Motor neuron (in vitro differentiated cells): ENCODE measurements around the gene S1PR2. TPM values are rescaled to one million over a fixed set of nuclear protein-coding genes. Genes with fewer than 3 reads are reported as not detected.
A peak's percentile ranks its signal among the peaks of the same experiment; 100 is the strongest.

ENCODE experiments used
- ATAC-seq, 8 experiments: fragments of 200-7000 bp; cut with Tn5 transposase; replicated peaks in 6 of 8; 2 replicates each; pipeline ENCODE4 v1.8.0; 2021; ENCODE audit warnings: mild to moderate bottlenecking in 8 of 8, moderate library complexity in 8 of 8
- H3K27ac ChIP-seq, 2 donors: fragments of 250-450 bp; sonication (Bioruptor Pico); 2 replicates each; pipeline ENCODE4 v1.9.0; 2021; ENCODE audit warnings: antibody characterized with exemption in 2 of 2, mild to moderate bottlenecking in 2 of 2, moderate library complexity in 1 of 2
- H3K4me1 ChIP-seq, 2 donors: fragments of 250-450 bp; sonication (Bioruptor Pico); replicated peaks in 1 of 2; 2 replicates each; pipeline ENCODE4 v1.6.1; 2021; ENCODE audit warnings: antibody characterized with exemption in 2 of 2, mild to moderate bottlenecking in 2 of 2, moderate library complexity in 1 of 2
- H3K4me3 ChIP-seq, 5 donors: fragments of 250-450 bp; sonication (Bioruptor Pico); 2 replicates each; pipeline ENCODE4 v1.9.0; 2021; ENCODE audit warnings: antibody characterized with exemption in 5 of 5, mild to moderate bottlenecking in 5 of 5, moderate library complexity in 4 of 5
- WGBS, 10 experiments: fragments of 450-650 bp; shearing (Covaris generic); methylation state at CpG; one replicate each; pipeline ENCODE4 v1.0.0; 2022; 5-methylcytosine and 5-hydroxymethylcytosine counted together
- in situ Hi-C, 9 experiments: fragments of 400-800 bp; cut with MboI; loops; one replicate each; pipeline ENCODE4 v1.15.0; 2021; ENCODE audit warnings: low sequenced_read_pairs in 9 of 9, low pct_unique_long_range_greater_than_20kb in 2 of 9; ENCODE audit not compliant: unreplicated experiment in 9 of 9
- total RNA-seq, 8 experiments: library from RNA; unstranded; fragments of 300-600 nt; gene quantifications; 2 replicates each; pipeline versions ENCODE4 v1.2.3 to v1.2.4, GENCODE V29; 2022

Gene S1PR2
- total RNA-seq, 8 experiments from 2014 or later: 1.5 to 14.8 (median 10.1) TPM

DNA sequence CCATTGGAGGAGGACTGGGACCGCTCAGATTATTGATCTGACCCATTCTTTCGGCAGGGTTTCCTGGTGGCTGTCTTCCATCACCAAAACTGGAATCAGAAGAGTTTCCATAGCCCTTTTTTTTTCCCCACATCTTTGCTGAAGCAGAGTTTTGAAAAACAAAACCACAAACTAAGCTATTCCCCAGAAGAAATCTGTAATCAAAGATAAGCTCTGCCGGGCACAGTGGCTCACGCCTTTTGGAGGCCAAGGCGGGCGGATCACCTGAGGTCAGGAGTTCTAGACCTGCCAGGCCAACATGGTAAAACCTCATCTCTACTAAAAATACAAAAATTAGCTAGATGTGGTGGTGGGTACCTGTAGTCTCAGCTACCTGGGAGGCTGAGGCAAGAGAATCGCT is 35.6 kb upstream of the S1PR2 start:
- 58 to 100% (median 86%) methylated on average over 1 to 7 of the region's 7 CpGs; no CpG with 5 or more reads in 2 of the 10 experiments for WGBS, 10 experiments
- no peak for ATAC-seq
- in situ Hi-C loops: loop anchor here in 6 of 9 experiments (5.0 to 25.0 kb wide), 4 partner anchors 116 to 329 kb away; partner anchors contain the start of genes TYK2 (in 6 of the 6) and OLFM2 (in 1 of the 6)
- Histone ChIP-seq H3K4me3 (no peak overlapping the region), H3K4me1 (peaks cover 0 to 3% of the 10 kb centered on the region in 2 donors), H3K27ac (no peak overlapping the region)

GRCh38 chr19:10262771-10263170 is 31.6 kb upstream of the S1PR2 start:
- Histone ChIP-seq H3K4me1 (peaks cover 0 to 3% of the 10 kb centered on the region in 2 donors), H3K4me3 (no peak overlapping the region), H3K27ac (no peak overlapping the region)
- WGBS, 10 experiments: 58 to 100% (median 85%) methylated on average over 2 to 5 of the region's 7 CpGs; no CpG with 5 or more reads in 2 of the 10 experiments
- in situ Hi-C loops: loop anchor here in 5 of 9 experiments (10.0 to 25.0 kb wide), 3 partner anchors 122 to 325 kb away; partner anchors contain the start of genes TYK2 (in 5 of the 5) and OLFM2 (in 1 of the 5)
- ATAC-seq: peak in 1 of 8 experiments; percentile 9

GRCh38 chr19:10260141-10260584 is 29.0 kb upstream of the S1PR2 start:
- in situ Hi-C loops: loop anchor here in 5 of 9 experiments (10.0 to 25.0 kb wide), 3 partner anchors 125 to 323 kb away; partner anchors contain the start of genes TYK2 (in 5 of the 5) and OLFM2 (in 1 of the 5)
- no peak overlapping the region for H3K27ac ChIP-seq
- 71 to 95% (median 80%) methylated on average over 1 to 8 of the region's 8 CpGs; no CpG with 5 or more reads in 5 of the 10 experiments for WGBS, 10 experiments
- peaks cover 0 to 3% of the 10 kb centered on the region in 2 donors for H3K4me1 ChIP-seq
- no peak overlapping the region for H3K4me3 ChIP-seq
- no peak for ATAC-seq

DNA sequence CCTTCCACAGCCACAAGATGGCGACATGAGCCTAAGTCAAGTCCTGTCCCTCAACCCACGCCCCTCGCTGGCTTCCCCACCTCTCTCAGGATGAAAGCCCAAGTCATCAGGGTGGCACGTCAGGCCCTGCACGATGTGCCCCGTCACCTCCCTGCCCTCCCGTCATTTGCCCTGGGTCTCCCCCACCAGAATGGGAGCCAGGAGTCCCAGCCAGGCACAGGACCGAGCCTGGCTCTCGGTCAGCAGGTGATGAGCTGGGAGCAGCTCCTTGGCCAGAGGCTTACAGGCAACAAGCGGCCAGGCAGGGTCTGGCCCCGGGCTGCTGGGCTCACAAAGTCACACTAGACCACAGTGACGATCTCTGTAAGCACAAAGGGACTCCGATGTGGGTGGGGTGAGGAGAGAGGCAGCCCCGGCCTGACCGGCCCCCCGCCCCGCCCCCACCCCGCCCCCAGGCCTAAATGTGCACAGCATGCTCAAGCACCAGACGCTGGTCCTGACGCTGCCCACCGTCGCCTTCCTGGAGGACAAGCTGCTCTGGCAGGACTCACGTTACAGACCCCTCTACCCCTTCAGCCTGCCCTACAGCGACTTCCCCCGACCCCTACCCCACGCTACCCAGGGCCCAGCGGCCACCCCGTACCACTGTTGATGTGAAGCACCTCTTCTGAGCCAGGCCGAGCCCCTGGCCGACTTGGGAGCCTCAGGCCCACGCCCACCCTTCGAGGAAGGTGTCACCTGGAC is 28.2 kb upstream of the S1PR2 start:
- no peak overlapping the region for H3K4me3 ChIP-seq
- WGBS, 10 experiments: 0 to 60% (median 30%) methylated on average over 1 to 4 of the region's 32 CpGs; no CpG with 5 or more reads in 4 of the 10 experiments
- in situ Hi-C loops: loop anchor here in 2 of 9 experiments (25.0 kb wide), 2 partner anchors 128 to 322 kb away; partner anchors contain the start of genes OLFM2 (in 1 of the 2) and TYK2 (in 1 of the 2)
- peaks cover 0 to 3% of the 10 kb centered on the region in 2 donors for H3K4me1 ChIP-seq
- H3K27ac ChIP-seq: peak overlapping the region in 1 of 2 donors; percentile 61
- peak; percentile 62 to 90 (median 78) for ATAC-seq

DNA sequence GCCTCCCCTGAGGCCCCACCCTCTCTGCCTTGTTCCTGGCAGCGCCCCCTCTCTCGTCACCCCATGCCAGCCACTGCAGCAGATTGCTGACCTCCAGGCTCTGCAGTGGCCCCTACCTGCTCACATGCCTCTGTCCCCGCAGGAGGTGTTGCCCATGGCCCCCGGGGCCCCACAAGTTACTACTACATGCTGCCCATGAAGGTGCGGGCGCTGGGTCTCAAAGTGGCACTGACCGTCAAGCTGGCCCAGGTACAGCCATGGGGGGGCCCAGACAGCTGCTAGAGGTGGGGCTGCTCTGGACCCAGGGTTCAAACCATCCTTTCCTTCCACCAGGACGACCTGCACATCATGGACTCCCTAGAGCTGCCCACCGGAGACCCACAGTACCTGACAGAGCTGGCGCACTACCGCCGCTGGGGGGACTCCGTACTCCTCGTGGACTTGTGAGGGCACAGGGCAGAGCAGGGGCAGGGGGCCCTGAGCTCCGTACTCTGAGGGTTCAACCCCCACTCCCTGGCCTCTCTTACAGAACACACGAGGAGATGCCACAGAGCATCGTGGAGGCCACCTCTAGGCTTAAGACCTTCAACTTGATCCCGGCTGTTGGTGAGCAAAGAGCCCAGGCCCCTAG is 27.1 kb upstream of the S1PR2 start:
- peaks cover 0 to 3% of the 10 kb centered on the region in 2 donors for H3K4me1 ChIP-seq
- WGBS, 10 experiments: 92 to 100% (median 96%) methylated on average over 1 to 6 of the region's 18 CpGs; no CpG with 5 or more reads in 4 of the 10 experiments
- H3K4me3 ChIP-seq: no peak overlapping the region
- peak in 3 of 8 experiments; percentile 2 to 8 (median 3) for ATAC-seq
- H3K27ac ChIP-seq: no peak overlapping the region
- in situ Hi-C loops: loop anchor here in 2 of 9 experiments (25.0 kb wide), 2 partner anchors 129 to 321 kb away; partner anchors contain the start of genes OLFM2 (in 1 of the 2) and TYK2 (in 1 of the 2)

DNA sequence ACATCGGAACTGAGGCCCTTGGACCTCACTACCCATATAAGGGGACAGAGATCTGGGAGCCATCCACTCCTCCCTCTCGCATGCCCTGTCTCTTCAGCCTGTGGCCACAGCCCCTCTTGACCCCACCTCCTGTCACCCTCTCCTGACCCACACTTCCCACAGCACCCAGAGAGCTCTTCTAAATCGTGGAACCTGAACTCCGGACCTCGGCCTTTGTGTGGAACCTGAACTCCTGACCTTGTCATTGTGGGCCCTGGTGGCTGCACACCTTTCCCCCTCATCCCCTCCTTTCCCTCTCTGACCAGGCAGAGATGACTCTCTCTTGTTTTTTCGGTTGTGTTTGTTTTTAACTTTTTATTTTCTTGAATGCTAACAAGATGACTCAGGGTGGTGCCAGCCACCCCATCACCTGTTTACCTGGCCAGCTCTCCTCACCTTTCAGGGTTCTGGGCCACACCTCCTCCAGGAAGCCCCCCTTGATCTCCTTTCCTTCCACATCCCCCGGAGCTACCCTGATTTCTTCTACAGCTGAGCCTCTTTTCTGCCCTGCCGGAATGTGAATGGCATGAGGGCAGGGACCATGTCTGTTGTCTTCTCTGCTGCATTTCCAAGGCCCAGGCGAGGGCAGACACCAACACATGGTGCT is 26.0 kb upstream of the S1PR2 start:
- no peak overlapping the region for H3K27ac ChIP-seq
- in situ Hi-C loops: loop anchor here in 2 of 9 experiments (25.0 kb wide), 2 partner anchors 130 to 320 kb away; partner anchors contain the start of genes OLFM2 (in 1 of the 2) and TYK2 (in 1 of the 2)
- ATAC-seq: no peak
- WGBS, 10 experiments: 40 to 100% (median 100%) methylated on average over 1 to 5 of the region's 9 CpGs; no CpG with 5 or more reads in 2 of the 10 experiments
- H3K4me3 ChIP-seq: no peak overlapping the region
- H3K4me1 ChIP-seq: peaks cover 5 to 8% of the 10 kb centered on the region in 2 donors

GRCh38 chr19:10256551-10256950 is 25.4 kb upstream of the S1PR2 start:
- ATAC-seq: no peak
- Histone ChIP-seq H3K27ac (no peak overlapping the region), H3K4me1 (peaks cover 5 to 8% of the 10 kb centered on the region in 2 donors), H3K4me3 (no peak overlapping the region)
- WGBS, 10 experiments: 0 to 96% (median 92%) methylated on average over 1 to 9 of the region's 18 CpGs; no CpG with 5 or more reads in 5 of the 10 experiments
- in situ Hi-C loops: loop anchor here in 2 of 9 experiments (25.0 kb wide), 2 partner anchors 131 to 319 kb away; partner anchors contain the start of genes OLFM2 (in 1 of the 2) and TYK2 (in 1 of the 2)

GRCh38 chr19:10255358-10255757 is 24.2 kb upstream of the S1PR2 start:
- in situ Hi-C loops: loop anchor here in 2 of 9 experiments (25.0 kb wide), 2 partner anchors 132 to 318 kb away; partner anchors contain the start of genes OLFM2 (in 1 of the 2) and TYK2 (in 1 of the 2)
- ATAC-seq: no peak
- Histone ChIP-seq H3K27ac (no peak overlapping the region), H3K4me3 (no peak overlapping the region), H3K4me1 (peaks cover 5 to 8% of the 10 kb centered on the region in 2 donors)
- 80 to 100% (median 83%) methylated on average over 1 to 2 of the region's 2 CpGs; no CpG with 5 or more reads in 5 of the 10 experiments for WGBS, 10 experiments

- Histone ChIP-seq H3K4me3 (no peak overlapping the region), H3K27ac (no peak overlapping the region), H3K4me1 (peaks cover 7% of the 10 kb centered on the region in 2 donors)
- in situ Hi-C loops: loop anchor here in 2 of 9 experiments (25.0 kb wide), 2 partner anchors 133 to 317 kb away; partner anchors contain the start of genes OLFM2 (in 1 of the 2) and TYK2 (in 1 of the 2)
- WGBS, 10 experiments: 100% methylated on average over 1 to 2 of the region's 3 CpGs; no CpG with 5 or more reads in 6 of the 10 experiments
- ATAC-seq: no peak
These were observed 23.1 kb upstream of the S1PR2 start for GRCh38 chr19:10254244-10254643.

- peak overlapping the region; percentile 87 to 92 for H3K27ac ChIP-seq
- H3K4me1 ChIP-seq: peaks cover 5 to 7% of the 10 kb centered on the region in 2 donors
- 18 to 50% (median 32%) methylated on average over 1 to 6 of the region's 8 CpGs; no CpG with 5 or more reads in 4 of the 10 experiments for WGBS, 10 experiments
- in situ Hi-C loops: loop anchor here in 2 of 9 experiments (25.0 kb wide), 2 partner anchors 135 to 315 kb away; partner anchors contain the start of genes OLFM2 (in 1 of the 2) and TYK2 (in 1 of the 2)
- no peak for ATAC-seq
- H3K4me3 ChIP-seq: peak overlapping the region; percentile 64 to 94 (median 84)
These were observed 21.6 kb upstream of the S1PR2 start for GRCh38 chr19:10252707-10253106.

- Histone ChIP-seq H3K4me3 (peak within 1 kb of the TSS; percentile 64 to 94 (median 84)), H3K4me1 (peaks cover 5 to 7% of the 10 kb centered on the region in 2 donors), H3K27ac (peak within 1 kb of the TSS; percentile 87 to 92)
- in situ Hi-C loops: loop anchor here in 2 of 9 experiments (25.0 kb wide), 2 partner anchors 135 to 315 kb away; partner anchors contain the start of genes OLFM2 (in 1 of the 2) and TYK2 (in 1 of the 2)
- ATAC-seq: peak; percentile 93 to 97 (median 94)
- WGBS, 10 experiments: 0 to 3% (median 0%) methylated on average over 1 to 12 of the region's 77 CpGs; no CpG with 5 or more reads in 5 of the 10 experiments
These were observed 20.9 kb upstream of the S1PR2 start, which contains the start of gene MRPL4 for GRCh38 chr19:10251792-10252694. Gene MRPL4, plus strand, starts transcription at chr19:10252214. Its CDS starts 40 bp downstream, at chr19:10252254.
